ENCODE results near the gene PDE2A. TPM values are rescaled to one million over a fixed set of nuclear protein-coding genes. Genes with fewer than 3 reads are reported as not detected.

Gene PDE2A
- total RNA-seq, 1 donor from 2014 or later = 28.8 TPM

DNA sequence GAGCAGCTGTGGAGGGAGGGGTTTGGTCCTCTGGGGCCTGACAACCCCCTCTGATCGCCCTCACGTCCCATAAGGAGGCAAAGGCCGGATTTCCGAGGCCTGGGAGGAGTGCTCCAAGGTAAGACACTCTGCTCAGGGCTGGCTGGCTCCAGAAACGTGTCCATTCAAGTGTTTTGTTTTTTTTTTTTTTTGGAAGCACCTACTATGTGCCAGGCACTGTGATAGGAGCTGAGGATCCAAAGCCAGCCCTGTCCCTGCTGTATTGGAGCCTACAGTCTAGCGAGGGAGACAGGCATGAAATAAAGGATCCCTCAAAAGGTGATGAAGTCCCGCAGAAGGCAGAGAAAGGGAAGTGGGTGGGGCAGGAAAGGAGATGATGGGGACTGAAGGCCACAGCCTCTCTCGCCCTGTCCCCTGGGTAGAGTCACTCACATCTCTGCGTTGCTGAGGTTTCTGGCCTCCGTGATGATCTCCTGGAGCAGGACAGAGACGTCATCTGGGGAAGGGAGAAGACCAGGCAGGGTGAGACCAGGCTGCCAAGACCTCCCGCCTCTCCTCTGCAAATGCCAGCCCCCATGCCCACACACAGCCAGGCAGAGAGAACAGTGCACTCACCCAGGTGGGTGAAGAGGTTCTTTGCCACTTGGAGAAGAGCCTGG lies 89.2 kb downstream of the PDE2A start:
- intact Hi-C loops (cut with DNase I) = loop anchor here (1.0 to 2.0 kb wide), 2 partner anchors 58 to 98 kb away; no protein-coding TSS in a partner anchor
- DNase-seq (ENCODE audit: low spot score) = no peak

DNA sequence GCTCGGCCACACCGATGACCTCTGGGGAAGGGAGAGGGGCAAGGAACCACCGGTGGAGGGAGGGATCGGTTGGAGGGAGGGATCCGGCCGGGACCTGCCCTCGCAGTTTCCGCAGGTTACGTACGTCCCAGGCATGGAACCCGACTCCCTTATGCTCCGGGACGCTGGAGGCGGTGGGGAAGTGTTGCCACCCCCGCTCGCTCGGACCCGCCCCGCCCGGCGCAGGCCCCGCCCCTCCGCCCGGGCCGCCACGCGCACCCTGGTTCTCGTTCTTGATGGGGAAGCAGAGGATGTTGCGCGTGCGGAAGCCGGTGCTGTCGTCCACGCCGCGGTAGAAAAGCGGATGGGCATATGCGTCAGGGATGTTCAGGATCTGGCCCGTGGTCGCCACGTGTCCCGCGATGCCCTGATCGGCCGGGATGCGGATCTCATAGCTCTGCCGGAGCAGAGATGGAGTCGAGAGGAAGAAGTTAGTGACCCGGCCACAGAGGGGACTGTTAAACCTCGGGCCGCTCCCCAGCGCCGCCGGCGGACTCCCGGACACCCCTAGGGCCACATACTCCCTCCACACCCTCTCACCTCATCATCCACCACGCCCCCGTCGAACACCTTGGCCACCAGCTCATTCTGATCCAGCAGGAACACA lies 89.8 kb downstream of the PDE2A start:
- intact Hi-C loops (cut with DNase I) = loop anchor here (2.0 kb wide), 1 partner anchor 98 kb away; no protein-coding TSS in a partner anchor
- DNase-seq (ENCODE audit: low spot score) = peak; percentile 85

DNA sequence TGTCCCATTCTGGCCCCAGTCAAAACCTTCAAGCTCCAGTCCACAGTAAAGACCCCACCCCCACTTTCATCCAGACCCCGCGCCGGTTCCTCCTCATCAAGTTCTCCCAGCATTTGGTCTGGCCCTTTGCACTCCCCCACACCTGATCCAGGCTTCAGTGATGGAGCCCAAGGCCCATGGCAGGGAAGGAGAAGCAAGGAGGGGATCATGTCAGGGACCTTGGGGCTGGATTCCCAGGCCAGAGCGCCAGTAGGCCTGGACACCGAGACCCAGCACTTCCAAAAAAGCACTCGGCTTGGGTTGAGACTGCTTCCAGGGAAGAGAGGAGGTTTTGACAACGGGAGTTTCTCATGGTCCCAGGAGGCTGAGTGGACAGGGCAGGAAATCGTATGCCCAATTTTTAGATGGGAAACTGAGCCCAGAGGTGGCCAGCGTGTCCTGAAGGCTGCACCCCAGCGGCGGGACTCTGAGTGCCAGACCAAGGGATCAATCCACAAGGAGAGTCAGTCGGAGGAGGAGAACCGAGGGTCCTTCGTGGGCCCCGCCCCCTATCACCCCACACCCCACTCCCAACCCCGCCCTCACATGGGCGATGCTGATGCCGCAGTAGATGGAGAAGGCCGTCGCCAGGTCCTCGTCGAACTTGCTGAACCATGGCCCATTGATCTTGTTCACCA lies 90.5 kb downstream of the PDE2A start:
- intact Hi-C loops (cut with DNase I) = loop anchor here (2.0 kb wide), 1 partner anchor 99 kb away; no protein-coding TSS in a partner anchor
- DNase-seq (ENCODE audit: low spot score) = no peak

DNA sequence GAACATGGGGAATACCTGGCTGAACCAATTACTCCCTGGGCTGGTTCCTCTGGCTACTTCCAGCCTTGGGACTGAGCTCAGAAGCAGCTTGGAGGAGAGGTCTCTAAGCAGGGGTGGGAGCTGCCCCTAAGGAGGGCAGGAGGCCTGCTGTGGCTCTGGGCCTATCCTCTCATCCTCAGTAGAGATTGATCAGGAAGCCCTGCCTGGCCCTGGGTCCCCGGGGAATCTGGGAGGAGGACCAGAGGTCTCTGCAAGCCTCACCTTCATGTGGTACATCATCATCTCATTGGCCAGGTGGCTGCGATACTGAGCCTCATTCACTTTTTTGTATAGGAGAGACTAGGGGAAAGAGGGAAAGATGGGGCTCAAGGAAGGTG lies 91.1 kb downstream of the PDE2A start:
- DNase-seq (ENCODE audit: low spot score) = no peak
- intact Hi-C loops (cut with DNase I) = no loop called here

DNA sequence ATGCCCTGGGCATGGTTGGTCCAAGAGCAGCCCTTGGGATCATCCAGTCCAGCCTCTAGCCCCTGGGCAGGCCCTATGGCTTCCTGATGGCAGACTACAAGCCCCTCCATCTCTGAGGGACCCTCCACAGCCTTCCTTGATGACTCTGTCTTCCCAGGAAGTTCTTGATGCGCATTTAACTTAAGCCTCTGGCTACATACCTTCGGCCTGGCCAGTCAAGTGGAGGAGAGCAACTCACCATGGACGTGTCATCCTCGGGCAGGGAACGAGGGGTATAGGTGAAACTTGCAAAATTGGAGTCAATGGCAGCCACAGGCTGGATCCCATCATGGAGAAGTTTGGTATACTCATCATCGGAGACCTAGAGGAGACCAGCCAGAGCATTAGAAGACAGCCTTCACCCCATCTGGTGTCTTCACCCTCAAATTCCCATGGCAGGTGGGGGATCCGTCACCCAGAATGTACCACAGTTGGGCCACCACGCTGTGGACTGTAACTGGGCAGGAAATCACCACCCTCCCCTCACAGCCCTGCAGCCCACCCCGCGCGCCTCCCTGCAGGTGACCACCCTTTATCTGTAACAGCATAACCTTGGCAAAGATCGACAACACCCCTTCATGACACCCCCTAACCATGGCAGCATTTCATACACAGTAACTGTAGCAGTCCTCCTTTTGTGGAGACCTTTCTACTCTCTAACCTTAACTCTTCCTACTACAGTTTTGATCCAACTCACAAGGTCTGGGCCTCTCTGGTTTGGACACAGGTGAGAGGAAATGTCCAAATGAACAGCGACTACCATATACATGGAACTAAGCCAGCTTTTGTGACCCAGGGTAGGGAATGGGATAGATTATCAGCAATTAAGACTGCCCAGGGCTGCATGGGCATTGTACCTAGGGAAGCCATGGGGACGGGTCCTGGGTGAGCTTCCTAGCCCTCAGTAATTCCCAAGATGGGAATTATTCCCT lies 91.7 kb downstream of the PDE2A start:
- intact Hi-C loops (cut with DNase I) = no loop called here
- peak; percentile 64 for DNase-seq (ENCODE audit: low spot score)

DNA sequence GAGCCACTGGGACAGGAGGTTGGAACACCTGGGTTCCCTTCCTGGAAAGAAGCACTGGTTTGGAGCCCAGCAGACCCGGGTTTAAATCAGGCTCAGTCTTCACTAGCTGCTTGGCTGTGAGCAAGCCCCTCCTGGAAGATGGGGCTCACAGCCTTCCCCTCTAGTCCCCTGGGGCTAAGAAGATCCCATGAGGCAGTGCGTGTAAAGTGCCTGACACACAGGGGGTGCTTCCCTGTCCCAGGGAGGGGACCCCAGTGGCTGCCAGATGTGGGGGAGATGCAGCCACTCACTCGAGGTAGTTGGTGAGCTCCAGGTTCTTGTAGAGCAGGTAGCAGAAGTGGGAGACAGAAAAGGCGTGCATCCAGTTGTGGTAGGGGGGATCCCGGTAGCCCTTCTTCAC lies 93.2 kb downstream of the PDE2A start:
- DNase-seq (ENCODE audit: low spot score) = peak; percentile 29
- intact Hi-C loops (cut with DNase I) = no loop called here

DNA sequence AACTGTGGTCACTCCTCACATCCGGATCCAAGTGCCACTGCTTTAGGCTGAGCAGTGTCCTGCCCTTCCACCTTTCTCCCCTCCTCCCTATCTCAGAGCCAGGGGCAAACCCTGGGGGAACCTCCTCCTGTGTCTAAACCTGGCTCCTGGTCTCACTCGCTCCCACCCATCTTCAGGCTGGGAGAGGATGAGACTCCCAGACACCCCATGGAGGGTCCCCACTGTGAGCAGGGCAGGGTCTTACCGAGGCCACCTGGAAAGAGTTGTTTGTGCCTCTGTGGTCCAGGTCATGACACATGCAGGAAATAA lies 93.6 kb downstream of the PDE2A start:
- intact Hi-C loops (cut with DNase I) = no loop called here
- peak; percentile 31 for DNase-seq (ENCODE audit: low spot score)

DNA sequence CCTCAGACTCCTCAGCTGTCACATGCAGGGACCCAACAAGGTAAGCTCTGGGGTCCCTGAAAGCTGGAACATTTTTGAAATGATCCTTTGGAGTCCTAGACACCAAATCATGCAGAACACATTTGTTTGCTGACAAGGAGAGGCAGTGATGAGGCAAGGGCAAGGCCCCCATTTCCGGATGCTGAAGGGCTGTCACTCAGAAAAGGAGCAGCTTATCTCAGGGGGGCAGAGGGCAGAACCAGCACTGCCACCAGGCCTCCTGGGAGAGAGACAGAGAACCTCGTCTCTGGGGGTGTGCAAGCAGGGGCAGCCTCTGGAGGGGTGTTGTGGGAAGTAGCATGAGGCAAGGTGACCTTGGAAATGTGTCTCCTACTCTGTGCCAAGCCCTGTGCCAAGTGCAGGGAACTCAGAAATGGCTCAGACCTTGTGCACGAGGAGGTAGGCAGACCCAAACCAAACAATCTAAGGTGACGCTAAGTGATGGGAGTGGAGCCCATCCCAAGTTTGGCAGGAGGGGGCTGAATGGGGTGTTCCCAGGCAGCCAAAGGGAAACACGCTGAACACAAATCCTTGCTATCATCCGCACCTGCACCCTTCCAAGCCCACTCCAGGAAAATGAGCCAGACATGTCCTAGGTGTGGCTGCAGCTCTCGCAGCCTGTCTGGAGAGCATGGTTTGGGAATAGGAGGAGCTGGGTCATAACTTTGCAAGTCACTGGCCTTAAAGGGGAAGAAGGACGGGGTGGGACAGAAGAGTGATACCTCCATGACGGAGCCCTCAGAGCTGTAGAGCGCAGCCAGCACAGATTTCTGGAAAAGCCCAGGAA lies 94.2 kb downstream of the PDE2A start:
- DNase-seq (ENCODE audit: low spot score) = peak; percentile 63
- intact Hi-C loops (cut with DNase I) = no loop called here

DNA sequence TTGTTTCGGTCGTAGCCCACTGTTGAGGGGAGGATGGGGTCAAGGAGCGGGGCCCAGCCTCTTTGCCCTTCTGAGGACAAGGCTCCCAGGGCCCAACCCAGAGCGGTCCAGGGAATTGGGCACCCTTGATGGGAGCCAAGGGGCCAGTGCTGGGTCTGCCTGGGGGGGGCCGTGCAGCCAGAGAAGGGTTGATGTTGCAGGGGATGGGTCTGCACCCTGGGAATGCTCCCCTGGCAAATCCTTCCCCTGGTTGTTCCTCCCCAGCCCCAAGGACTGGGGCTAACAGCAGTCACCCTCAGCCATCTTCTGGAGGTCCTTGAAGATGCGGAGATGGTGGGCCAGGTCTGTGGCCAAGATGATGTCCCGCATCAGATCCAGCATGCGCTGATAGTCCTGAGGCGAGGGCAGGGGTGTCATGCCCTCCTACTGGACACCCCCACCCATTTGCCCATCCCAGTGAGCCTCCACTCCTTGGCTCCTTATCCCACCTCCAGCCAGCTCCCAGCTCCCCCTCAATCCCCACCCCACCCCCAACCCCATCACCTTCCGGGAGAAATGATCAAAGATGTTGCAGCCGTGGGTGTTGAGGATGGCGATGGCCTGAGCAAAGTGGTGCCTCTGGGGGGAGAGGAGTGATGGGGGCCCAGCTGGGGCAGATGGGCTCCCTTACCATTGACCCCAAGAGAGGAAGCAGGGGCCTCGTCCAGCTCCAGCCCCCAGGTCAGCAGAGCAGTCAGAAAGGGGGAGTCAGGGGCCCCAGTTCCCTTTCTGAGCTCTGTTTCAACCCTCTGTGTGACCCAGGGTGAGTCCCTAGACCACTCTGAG lies 95.0 kb downstream of the PDE2A start:
- intact Hi-C loops (cut with DNase I) = no loop called here
- peak; percentile 50 for DNase-seq (ENCODE audit: low spot score)

DNA sequence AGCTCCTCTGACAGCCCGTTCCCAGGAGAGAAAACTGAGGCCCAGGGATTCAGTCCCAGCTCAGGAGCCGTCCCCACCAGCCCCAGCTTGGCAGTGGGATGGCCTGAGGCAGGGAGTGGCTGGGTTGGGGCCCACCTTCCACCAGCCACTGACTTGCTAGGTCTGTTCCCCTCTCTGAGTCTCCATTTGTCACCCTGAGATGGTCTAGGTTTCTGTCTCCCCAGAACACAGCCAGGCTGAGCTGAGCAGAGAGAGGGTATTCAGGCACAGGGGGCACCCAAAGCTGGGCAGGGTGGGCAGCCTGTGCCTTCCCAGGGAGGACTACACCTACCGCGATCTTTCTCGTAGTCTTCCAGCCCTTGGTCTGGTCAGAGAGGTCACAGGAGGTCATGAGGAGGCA lies 95.7 kb downstream of the PDE2A start:
- peak; percentile 26 for DNase-seq (ENCODE audit: low spot score)
- intact Hi-C loops (cut with DNase I) = no loop called here

DNA sequence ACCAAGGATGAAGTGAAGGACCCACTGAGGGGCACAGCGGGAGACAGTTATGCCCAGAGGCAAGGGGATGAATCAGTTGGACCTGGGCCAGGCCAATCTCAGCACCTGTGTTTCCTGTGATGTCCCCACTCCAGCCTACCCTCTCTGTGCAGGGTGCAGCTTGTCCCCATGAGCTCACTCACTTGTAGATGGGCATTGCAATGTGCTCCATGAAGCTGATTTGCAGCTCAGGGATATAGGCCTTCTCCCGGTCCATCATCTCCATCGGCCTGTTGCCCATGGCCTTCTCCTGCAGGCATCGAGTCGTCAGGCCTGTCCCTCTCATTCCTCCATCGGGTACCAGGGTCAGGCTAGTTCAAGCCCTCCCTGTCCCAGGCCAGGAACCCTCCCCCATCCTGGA lies 96.2 kb downstream of the PDE2A start:
- peak; percentile 41 for DNase-seq (ENCODE audit: low spot score)
- intact Hi-C loops (cut with DNase I) = no loop called here

DNA sequence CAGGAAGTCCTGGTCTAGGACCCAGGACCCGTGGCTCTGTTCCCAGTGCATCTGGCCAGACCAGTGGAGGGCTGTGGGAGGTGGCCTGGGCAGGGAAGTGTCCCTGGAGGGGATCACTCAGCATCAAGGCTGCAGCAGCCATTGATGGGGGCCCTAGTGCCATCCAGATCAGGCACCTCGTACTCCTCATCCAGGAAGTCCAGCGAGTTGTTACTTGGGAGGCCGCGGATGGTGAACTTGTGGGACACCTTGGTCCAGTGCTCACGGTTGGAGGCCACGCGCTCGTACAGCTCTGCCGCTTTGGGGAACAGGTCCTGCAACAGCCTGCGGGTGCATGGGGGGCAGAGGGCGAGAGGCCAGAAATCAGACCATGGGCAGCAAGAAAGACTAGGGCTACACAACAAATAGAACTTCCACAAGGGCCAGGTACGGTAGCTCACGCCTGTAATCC lies 96.9 kb downstream of the PDE2A start:
- intact Hi-C loops (cut with DNase I) = no loop called here
- peak; percentile 49 for DNase-seq (ENCODE audit: low spot score)

DNA sequence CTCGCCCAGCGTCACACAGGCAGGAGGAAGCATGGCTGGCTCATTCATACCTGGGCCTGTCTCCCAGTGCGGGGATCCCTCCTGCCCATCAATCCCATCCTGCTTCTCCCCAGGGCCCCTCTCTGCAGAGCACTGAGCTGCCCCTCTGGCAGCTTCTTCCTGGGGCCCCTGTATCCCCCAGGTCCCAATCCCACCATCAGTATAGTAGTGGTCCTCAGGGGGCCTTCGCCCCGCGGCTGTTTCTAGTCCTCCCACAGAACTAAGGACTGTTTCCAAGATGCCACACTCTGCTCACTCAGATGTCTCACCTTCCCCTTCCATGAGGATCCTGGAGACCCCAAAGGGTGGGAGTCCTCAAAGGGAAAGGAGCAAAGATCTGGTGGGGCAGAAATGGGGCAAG lies 97.6 kb downstream of the PDE2A start:
- intact Hi-C loops (cut with DNase I) = no loop called here
- DNase-seq (ENCODE audit: low spot score) = no peak

DNA sequence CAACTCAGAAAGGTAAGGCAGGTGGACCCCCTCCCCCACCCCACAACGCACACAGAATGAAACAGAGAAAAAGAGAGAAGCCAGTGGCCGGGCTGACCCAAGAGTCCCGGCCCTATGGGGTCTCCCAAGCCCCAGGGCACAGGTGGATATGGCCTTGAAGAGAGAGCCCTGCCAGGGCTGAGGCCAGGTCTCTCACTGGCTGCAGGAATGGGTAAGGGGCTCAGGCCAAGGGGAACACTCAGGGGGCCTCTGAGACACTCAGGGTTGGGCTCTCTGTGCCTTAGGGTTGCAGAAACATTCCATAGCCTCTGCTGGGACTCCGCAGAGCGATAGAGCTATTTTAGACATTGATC lies 98.0 kb downstream of the PDE2A start:
- peak; percentile 14 for DNase-seq (ENCODE audit: low spot score)
- intact Hi-C loops (cut with DNase I) = no loop called here

DNA sequence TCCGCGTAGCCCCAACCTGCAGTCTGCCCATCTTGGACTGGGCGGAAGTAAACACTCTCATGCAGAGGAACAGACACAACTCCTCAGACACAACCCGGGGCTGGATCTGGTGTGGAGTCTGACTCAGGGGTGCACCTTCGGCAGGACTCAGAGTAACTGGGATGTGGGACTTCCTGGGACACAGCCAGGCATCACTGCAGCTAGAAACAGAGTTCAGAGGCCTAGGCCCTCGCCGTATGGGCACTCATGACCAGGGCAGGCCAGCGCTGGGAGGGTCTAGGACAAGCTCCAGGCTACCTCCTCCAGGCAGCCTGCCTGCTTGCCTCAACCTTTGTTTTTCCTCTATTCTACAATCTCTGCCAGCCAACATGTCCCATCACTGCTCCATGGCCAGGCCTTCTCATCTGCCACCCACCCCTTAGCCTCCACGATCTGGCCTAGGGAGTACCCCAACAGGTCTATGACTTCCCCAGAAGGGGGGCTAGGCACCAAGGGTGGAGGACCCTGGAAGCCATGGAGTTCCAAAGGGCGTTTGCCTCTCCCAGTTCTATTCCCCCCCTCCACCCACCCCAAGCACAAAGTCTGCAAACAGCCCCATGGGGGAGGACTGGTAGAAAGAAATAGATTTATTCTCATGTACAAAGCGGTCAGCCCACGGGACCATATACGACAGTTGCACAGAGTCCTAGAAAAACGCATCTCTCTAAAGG lies 98.5 kb downstream of the PDE2A start:
- no peak for DNase-seq (ENCODE audit: low spot score)
- intact Hi-C loops (cut with DNase I) = loop anchor here (2.0 kb wide), 1 partner anchor 93 kb away; no protein-coding TSS in a partner anchor

DNA sequence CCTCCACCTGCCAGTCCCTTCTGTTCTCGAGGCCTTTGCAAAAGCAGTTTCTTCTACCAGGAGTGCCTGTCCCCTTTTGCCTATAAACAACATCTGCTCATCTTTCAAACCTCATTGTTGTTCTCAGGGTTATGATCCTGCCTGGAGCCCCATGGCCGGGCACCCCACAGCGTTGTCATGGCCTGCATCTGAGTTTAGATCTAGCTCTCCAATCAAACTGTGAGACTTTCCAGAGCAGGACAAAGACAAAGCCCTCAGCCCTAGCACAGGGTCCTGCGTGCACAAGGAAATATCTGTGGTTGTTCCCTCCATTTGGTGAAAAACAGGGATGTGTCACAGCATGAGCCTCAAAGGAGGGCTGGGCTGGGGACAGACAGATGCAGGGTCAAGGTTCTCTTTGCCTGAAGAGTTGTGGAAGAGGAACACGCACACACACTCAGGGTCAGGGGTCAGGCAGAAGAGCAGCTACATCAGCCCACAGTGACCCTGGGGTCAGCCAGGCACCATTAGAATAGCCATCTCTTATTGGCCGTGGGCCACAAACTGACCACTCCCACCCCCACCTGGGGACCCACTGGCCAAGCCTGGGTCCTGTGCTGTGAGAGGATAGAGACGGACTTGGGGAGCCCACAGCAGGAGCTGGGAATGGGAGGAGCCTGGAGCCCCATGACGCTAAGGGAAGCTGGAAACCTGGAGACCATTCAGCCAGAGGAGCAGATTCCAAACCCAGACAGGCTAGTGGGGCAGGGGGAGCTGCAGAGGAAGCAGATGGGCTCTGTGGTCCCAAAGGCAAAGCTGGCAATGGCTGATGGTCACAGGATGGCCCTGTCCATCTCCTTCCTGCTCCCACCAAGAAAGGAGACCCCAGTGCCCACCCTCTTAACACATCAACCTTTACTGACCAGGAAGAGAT lies 99.4 kb downstream of the PDE2A start:
- intact Hi-C loops (cut with DNase I) = loop anchor here (2.0 kb wide), 1 partner anchor 92 kb away; no protein-coding TSS in a partner anchor

More for the DNA sequence above, 99.4 kb downstream of the PDE2A start:
- DNase-seq (ENCODE audit: low spot score) = no peak

Data from cardiac septum (tissue), 1 donor.